HCT116 (cell line): Measurements from ENCODE around the gene SERTAD1. TPM values are rescaled to one million over a fixed set of nuclear protein-coding genes. Genes with fewer than 3 reads are reported as not detected.

Source experiments
- ATAC-seq: fragments of 200-7000 bp; cut with Tn5 transposase; 2 replicates; pipeline ENCODE4 v1.9.1; 2020; ENCODE audit warnings: mild to moderate bottlenecking, moderate library complexity
- BruUV-seq: library from RNA; stranded (reverse); fragments of 400-500 nt; replicated peaks from 2 replicates; lab custom pipeline; 2021; lab: Mats Ljungman, UMichigan
- CTCF ChIA-PET: fragments of 300-600 bp; sonication (Branson Sonifier 250); formaldehyde crosslinking; loops from one replicate; lab custom pipeline; 2021; ENCODE audit warnings: antibody characterized with exemption; lab: Charles Lee
- POLR2A ChIA-PET: fragments of 300-600, 350-600 bp; sonication (Branson Sonifier 250); formaldehyde crosslinking; loops from one replicate; lab custom pipeline; 2021; ENCODE audit warnings: antibody characterized with exemption; lab: Charles Lee
- RAD21 ChIA-PET, 2 experiments: fragments of 300-600 bp; sonication (Branson Sonifier 250); formaldehyde crosslinking; loops; one replicate each; lab custom pipeline; 2023; ENCODE audit warnings: low total read pairs in 2 of 2; ENCODE audit not compliant: uncharacterized antibody in 2 of 2, unreplicated experiment in 2 of 2, low non-redundant PET in 1 of 2; lab: Charles Lee
- DNase-seq: peaks from one replicate; pipeline ENCODE4 v3.0.0-alpha.2; 2010; ENCODE audit warnings: low read depth, low spot score
- H2AFZ ChIP-seq: fragments of 200-600 bp; shearing (Covaris generic), sonication (generic); 2 replicates; pipeline ENCODE4 v1.6.1; 2017; ENCODE audit warnings: low read depth, mixed run types, mixed read lengths, antibody characterized with exemption, low read length; ENCODE audit not compliant: poor library complexity, severe bottlenecking
- H3K27ac ChIP-seq: 2 replicates; pipeline ENCODE4 v1.5.1; 2012; ENCODE audit warnings: low read depth, low read length
- H3K27me3 ChIP-seq: fragments of 200-600 bp; sonication (generic); 2 replicates; pipeline ENCODE4 v1.6.1; 2016; ENCODE audit warnings: mixed run types, low read length, mixed read lengths; ENCODE audit not compliant: insufficient read depth
- H3K36me3 ChIP-seq, 2 experiments: fragments of 200-500 bp in 1 of 2; fragments of 200-600 bp in 1 of 2; sonication (Bioruptor generic) in 1 of 2; sonication (generic) in 1 of 2; 2 replicates each; pipeline versions ENCODE4 v1.5.1 to v1.6.1; 2014 to 2016; ENCODE audit warnings: low read length in 2 of 2, inconsistent platforms in 1 of 2, mixed read lengths in 1 of 2, mixed run types in 1 of 2; ENCODE audit not compliant: insufficient read depth in 2 of 2, control insufficient read depth in 1 of 2
- H3K4me1 ChIP-seq, 2 experiments: fragments of 200-600 bp in 1 of 2; sonication (generic) in 1 of 2; 2 replicates each; pipeline versions ENCODE4 v1.5.1 to v1.6.1; 2012 to 2017; ENCODE audit warnings: low read length in 2 of 2, inconsistent platforms in 1 of 2, mild to moderate bottlenecking in 1 of 2, mixed read lengths in 1 of 2, mixed run types in 1 of 2, moderate library complexity in 1 of 2; ENCODE audit not compliant: insufficient read depth in 2 of 2, control insufficient read depth in 1 of 2
- H3K4me2 ChIP-seq: fragments of 200-600 bp; sonication (generic); 2 replicates; pipeline ENCODE4 v1.6.1; 2017; ENCODE audit warnings: mixed run types, low read length, mixed read lengths
- H3K4me3 ChIP-seq, 2 experiments: fragments of 200-600 bp in 1 of 2; sonication (generic) in 1 of 2; replicated peaks in 1 of 2; 2 replicates each; pipeline ENCODE4 v1.5.1; 2011 to 2016; ENCODE audit warnings: low read length in 2 of 2, control low read depth in 1 of 2, low read depth in 1 of 2, mild to moderate bottlenecking in 1 of 2, mixed read lengths in 1 of 2, mixed run types in 1 of 2
- H3K79me2 ChIP-seq: fragments of 200-600 bp; sonication (generic); 2 replicates; pipeline ENCODE4 v1.6.1; 2017; ENCODE audit warnings: mild to moderate bottlenecking, mixed run types, low read length, moderate library complexity, mixed read lengths; ENCODE audit not compliant: insufficient read depth
- H3K9ac ChIP-seq: fragments of 200-600 bp; sonication (generic); 2 replicates; pipeline ENCODE4 v1.6.1; 2016; ENCODE audit warnings: low read length, mixed read lengths
- H3K9me2 ChIP-seq: fragments of 200-600 bp; sonication (generic), shearing (Covaris generic); 2 replicates; pipeline ENCODE4 v1.6.1; 2017; ENCODE audit warnings: mixed run types, mild to moderate bottlenecking, moderate library complexity; ENCODE audit not compliant: insufficient read depth
- H3K9me3 ChIP-seq, 2 experiments: fragments of 200-500 bp in 1 of 2; fragments of 200-600 bp in 1 of 2; sonication (Bioruptor generic) in 1 of 2; sonication (generic) in 1 of 2; 2 replicates each; pipeline ENCODE4 v1.6.1; 2014 to 2017; ENCODE audit warnings: low read length in 2 of 2, mixed read lengths in 2 of 2, inconsistent platforms in 1 of 2, low read depth in 1 of 2, mild to moderate bottlenecking in 1 of 2, mixed run types in 1 of 2, moderate library complexity in 1 of 2; ENCODE audit not compliant: control insufficient read depth in 1 of 2, insufficient read depth in 1 of 2
- H4K20me1 ChIP-seq: fragments of 200-600 bp; sonication (generic), shearing (Covaris generic); 2 replicates; pipeline ENCODE4 v1.6.1; 2017; ENCODE audit warnings: mixed run types, mild to moderate bottlenecking, moderate library complexity; ENCODE audit not compliant: insufficient read depth
- ATF3 ChIP-seq: IDR thresholded peaks from 2 replicates; pipeline ENCODE4 v1.6.1; 2012
- CEBPB ChIP-seq: IDR thresholded peaks from 2 replicates; pipeline ENCODE4 v1.6.1; 2012; ENCODE audit warnings: low read depth
- EGR1 ChIP-seq: IDR thresholded peaks from 2 replicates; pipeline ENCODE4 v1.6.1; 2012; ENCODE audit warnings: low read depth
- EZH2phosphoT487 ChIP-seq: fragments of 200-600 bp; IDR thresholded peaks from 2 replicates; pipeline ENCODE4 v1.6.1; 2018; ENCODE audit warnings: antibody characterized with exemption, borderline replicate concordance
- FOSL1 ChIP-seq: IDR thresholded peaks from 2 replicates; pipeline ENCODE4 v1.6.1; 2012; ENCODE audit warnings: low read depth
- RAD21 ChIP-seq: IDR thresholded peaks from 2 replicates; pipeline ENCODE4 v1.6.1; 2012; ENCODE audit warnings: low read depth, mild to moderate bottlenecking
- SIN3A ChIP-seq: IDR thresholded peaks from 2 replicates; pipeline ENCODE4 v1.6.1; 2012; ENCODE audit warnings: low read depth
- SP1 ChIP-seq: IDR thresholded peaks from 2 replicates; pipeline ENCODE4 v1.6.1; 2012; ENCODE audit warnings: low read depth
- TCF7L2 ChIP-seq: IDR thresholded peaks from 2 replicates; pipeline ENCODE4 v1.7.0; 2011; ENCODE audit warnings: borderline replicate concordance, inconsistent platforms; ENCODE audit not compliant: insufficient read depth, insufficient read length; ENCODE audit errors: extremely low read depth
- ZBTB33 ChIP-seq: IDR thresholded peaks from 2 replicates; pipeline ENCODE4 v1.6.1; 2011; ENCODE audit warnings: mild to moderate bottlenecking, low read length, moderate library complexity; ENCODE audit not compliant: insufficient replicate concordance; ENCODE audit errors: extremely low read depth
- ZFX ChIP-seq: fragments of 450-650 bp; IDR thresholded peaks from 2 replicates; pipeline ENCODE4 v1.6.1; 2017
- intact Hi-C: fragments of 100-400 bp; cut with micrococcal nuclease; formaldehyde crosslinking; loops from 2 replicates; pipeline ENCODE4 v1.10.0; 2022
- total RNA-seq: library from RNA; stranded (reverse); gene quantifications from one replicate; pipeline ENCODE4 v1.2.1, GENCODE V29; 2021; ENCODE audit not compliant: unreplicated experiment
- TF ChIP-seq, protein P1 (sequence below): IDR thresholded peaks from 2 replicates; pipeline ENCODE4 v1.6.1; 2012; ENCODE audit warnings: low read depth
- TF ChIP-seq, protein P2 (sequence below): IDR thresholded peaks from 2 replicates; pipeline ENCODE4 v1.6.1; 2012

Gene SERTAD1
- total RNA-seq, 1 experiment from 2014 or later = 30.3 TPM

- TF ChIP-seq, protein P1, sequence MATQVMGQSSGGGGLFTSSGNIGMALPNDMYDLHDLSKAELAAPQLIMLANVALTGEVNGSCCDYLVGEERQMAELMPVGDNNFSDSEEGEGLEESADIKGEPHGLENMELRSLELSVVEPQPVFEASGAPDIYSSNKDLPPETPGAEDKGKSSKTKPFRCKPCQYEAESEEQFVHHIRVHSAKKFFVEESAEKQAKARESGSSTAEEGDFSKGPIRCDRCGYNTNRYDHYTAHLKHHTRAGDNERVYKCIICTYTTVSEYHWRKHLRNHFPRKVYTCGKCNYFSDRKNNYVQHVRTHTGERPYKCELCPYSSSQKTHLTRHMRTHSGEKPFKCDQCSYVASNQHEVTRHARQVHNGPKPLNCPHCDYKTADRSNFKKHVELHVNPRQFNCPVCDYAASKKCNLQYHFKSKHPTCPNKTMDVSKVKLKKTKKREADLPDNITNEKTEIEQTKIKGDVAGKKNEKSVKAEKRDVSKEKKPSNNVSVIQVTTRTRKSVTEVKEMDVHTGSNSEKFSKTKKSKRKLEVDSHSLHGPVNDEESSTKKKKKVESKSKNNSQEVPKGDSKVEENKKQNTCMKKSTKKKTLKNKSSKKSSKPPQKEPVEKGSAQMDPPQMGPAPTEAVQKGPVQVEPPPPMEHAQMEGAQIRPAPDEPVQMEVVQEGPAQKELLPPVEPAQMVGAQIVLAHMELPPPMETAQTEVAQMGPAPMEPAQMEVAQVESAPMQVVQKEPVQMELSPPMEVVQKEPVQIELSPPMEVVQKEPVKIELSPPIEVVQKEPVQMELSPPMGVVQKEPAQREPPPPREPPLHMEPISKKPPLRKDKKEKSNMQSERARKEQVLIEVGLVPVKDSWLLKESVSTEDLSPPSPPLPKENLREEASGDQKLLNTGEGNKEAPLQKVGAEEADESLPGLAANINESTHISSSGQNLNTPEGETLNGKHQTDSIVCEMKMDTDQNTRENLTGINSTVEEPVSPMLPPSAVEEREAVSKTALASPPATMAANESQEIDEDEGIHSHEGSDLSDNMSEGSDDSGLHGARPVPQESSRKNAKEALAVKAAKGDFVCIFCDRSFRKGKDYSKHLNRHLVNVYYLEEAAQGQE = no peak
These were observed 36.0 kb upstream of the SERTAD1 start (continued) for GRCh38 chr19:40461669-40462221.

DNA sequence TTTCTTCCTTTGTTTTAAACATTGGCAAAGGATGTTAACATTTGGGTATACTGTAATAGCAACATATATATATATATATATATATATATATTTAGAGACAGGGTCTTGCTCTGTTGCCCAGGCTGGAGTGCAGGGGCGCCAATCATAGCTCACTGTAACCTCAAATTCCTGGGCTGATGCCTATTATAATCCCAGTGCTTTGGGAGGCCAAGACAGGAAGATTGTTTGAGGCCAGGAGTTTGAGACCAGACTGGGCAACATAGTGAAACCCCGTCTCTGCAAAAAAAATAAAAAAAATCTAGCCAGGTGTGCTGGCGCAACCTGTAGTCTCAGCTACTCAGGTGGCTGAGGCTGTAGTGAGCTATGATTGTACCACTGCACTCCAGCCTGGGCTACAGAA lies 34.4 kb upstream of the SERTAD1 start:
- intact Hi-C loops = no loop called here
- Histone ChIP-seq H2AFZ (no peak overlapping the region), H3K4me3 (no peak overlapping the region), H3K9me2 (no peaks in the 10 kb centered on the region), H3K36me3 (peaks cover 7 to 9% of the 10 kb centered on the region in 2 experiments), H3K9ac (no peak overlapping the region), H3K27me3 (no peaks in the 10 kb centered on the region), H3K4me1 (peaks cover 9 to 26% of the 10 kb centered on the region in 2 experiments), H3K79me2 (peaks cover 20% of the 10 kb centered on the region; the same call in 1 of the 2 replicates), H3K9me3 (no peaks in the 10 kb centered on the region), H4K20me1 (no peaks in the 10 kb centered on the region), H3K4me2 (no peak overlapping the region), H3K27ac (no peak overlapping the region)
- no peak for ATAC-seq
- TF ChIP-seq SIN3A = no peak
- TF ChIP-seq, protein P1 = no peak
- no peak for TF ChIP-seq EGR1
- TF ChIP-seq, protein P2, sequence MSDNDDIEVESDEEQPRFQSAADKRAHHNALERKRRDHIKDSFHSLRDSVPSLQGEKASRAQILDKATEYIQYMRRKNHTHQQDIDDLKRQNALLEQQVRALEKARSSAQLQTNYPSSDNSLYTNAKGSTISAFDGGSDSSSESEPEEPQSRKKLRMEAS = no peak
- no peak for TF ChIP-seq TCF7L2
- no peak for TF ChIP-seq SP1
- TF ChIP-seq CEBPB = no peak
- TF ChIP-seq FOSL1 = no peak
- TF ChIP-seq ATF3 = no peak
- no peak for TF ChIP-seq ZFX
- TF ChIP-seq EZH2phosphoT487 = no peak
- TF ChIP-seq ZBTB33 = no peak
- no peak for TF ChIP-seq RAD21
- no peak for DNase-seq
- BruUV-seq = no TSS peak
- POLR2A ChIA-PET = no interaction called here
- CTCF ChIA-PET = no interaction called here
- RAD21 ChIA-PET = no interaction called here
